ENCODE data around the gene CENPT.

Gene CENPT

GRCh38 chr16:67884684-67885083 is 37.2 kb upstream of the CENPT start, which contains the start of gene NRN1L:
Gene NRN1L (plus strand): TSS chr16:67884885. CDS start chr16:67884904, 19 bp downstream.
- peaks cover 0 to 66% (median 54%) of the 10 kb centered on the region in 5 donors for H3K36me3 ChIP-seq (ENCODE audit: control insufficient read depth in 5 of 5, insufficient read depth in 5 of 5, low read length in 5 of 5)
- H3K9ac ChIP-seq (ENCODE audit: low read length in 5 of 5) = no peak within 1 kb of the TSS
- H3K27me3 ChIP-seq (ENCODE audit: control insufficient read depth in 5 of 5, insufficient read depth in 4 of 5, low read length in 5 of 5) = no peaks in the 10 kb centered on the region
- H3K4me3 ChIP-seq (ENCODE audit: low read depth in 1 of 5, low read length in 5 of 5) = no peak within 1 kb of the TSS
- H3K4me1 ChIP-seq (ENCODE audit: control insufficient read depth in 5 of 5, insufficient read depth in 5 of 5, low read length in 5 of 5) = peaks cover 2 to 13% (median 6%) of the 10 kb centered on the region in 5 donors
- no peaks in the 10 kb centered on the region for H3K9me3 ChIP-seq (ENCODE audit: control insufficient read depth in 5 of 5, low read length in 5 of 5)
- H3K27ac ChIP-seq (ENCODE audit: low read depth, low read length) = no peak within 1 kb of the TSS

GRCh38 chr16:67883872-67884261 is 36.4 kb upstream of the CENPT start:
- Histone ChIP-seq H3K9ac (ENCODE audit: low read length in 5 of 5) (no peak overlapping the region), H3K27ac (ENCODE audit: low read depth, low read length) (no peak overlapping the region), H3K36me3 (ENCODE audit: control insufficient read depth in 5 of 5, insufficient read depth in 5 of 5, low read length in 5 of 5) (peaks cover 0 to 74% (median 62%) of the 10 kb centered on the region in 5 donors), H3K27me3 (ENCODE audit: control insufficient read depth in 5 of 5, insufficient read depth in 4 of 5, low read length in 5 of 5) (no peaks in the 10 kb centered on the region), H3K4me1 (ENCODE audit: control insufficient read depth in 5 of 5, insufficient read depth in 5 of 5, low read length in 5 of 5) (peaks cover 2 to 13% (median 6%) of the 10 kb centered on the region in 5 donors), H3K9me3 (ENCODE audit: control insufficient read depth in 5 of 5, low read length in 5 of 5) (no peaks in the 10 kb centered on the region), H3K4me3 (ENCODE audit: low read depth in 1 of 5, low read length in 5 of 5) (no peak overlapping the region)

GRCh38 chr16:67883146-67883871 is 35.8 kb upstream of the CENPT start:
- peaks cover 0 to 80% (median 68%) of the 10 kb centered on the region in 5 donors for H3K36me3 ChIP-seq (ENCODE audit: control insufficient read depth in 5 of 5, insufficient read depth in 5 of 5, low read length in 5 of 5)
- H3K4me3 ChIP-seq (ENCODE audit: low read depth in 1 of 5, low read length in 5 of 5) = no peak overlapping the region
- peaks cover 2 to 13% (median 6%) of the 10 kb centered on the region in 5 donors for H3K4me1 ChIP-seq (ENCODE audit: control insufficient read depth in 5 of 5, insufficient read depth in 5 of 5, low read length in 5 of 5)
- no peak overlapping the region for H3K27ac ChIP-seq (ENCODE audit: low read depth, low read length)
- no peaks in the 10 kb centered on the region for H3K27me3 ChIP-seq (ENCODE audit: control insufficient read depth in 5 of 5, insufficient read depth in 4 of 5, low read length in 5 of 5)
- H3K9ac ChIP-seq (ENCODE audit: low read length in 5 of 5) = no peak overlapping the region
- no peaks in the 10 kb centered on the region for H3K9me3 ChIP-seq (ENCODE audit: control insufficient read depth in 5 of 5, low read length in 5 of 5)

GRCh38 chr16:67882374-67883145 is 35.1 kb upstream of the CENPT start:
- peaks cover 0 to 87% (median 75%) of the 10 kb centered on the region in 5 donors for H3K36me3 ChIP-seq (ENCODE audit: control insufficient read depth in 5 of 5, insufficient read depth in 5 of 5, low read length in 5 of 5)

GRCh38 chr16:67881621-67882161 is 34.2 kb upstream of the CENPT start:
- Histone ChIP-seq H3K4me3 (ENCODE audit: low read depth in 1 of 5, low read length in 5 of 5) (no peak overlapping the region), H3K36me3 (ENCODE audit: control insufficient read depth in 5 of 5, insufficient read depth in 5 of 5, low read length in 5 of 5) (peaks cover 0 to 92% (median 84%) of the 10 kb centered on the region in 5 donors), H3K27me3 (ENCODE audit: control insufficient read depth in 5 of 5, insufficient read depth in 4 of 5, low read length in 5 of 5) (no peaks in the 10 kb centered on the region), H3K4me1 (ENCODE audit: control insufficient read depth in 5 of 5, insufficient read depth in 5 of 5, low read length in 5 of 5) (peaks cover 2 to 13% (median 6%) of the 10 kb centered on the region in 5 donors), H3K9me3 (ENCODE audit: control insufficient read depth in 5 of 5, low read length in 5 of 5) (no peaks in the 10 kb centered on the region), H3K27ac (ENCODE audit: low read depth, low read length) (no peak overlapping the region), H3K9ac (ENCODE audit: low read length in 5 of 5) (no peak overlapping the region)

More at GRCh38 chr16:67882374-67883145, 35.1 kb upstream of the CENPT start:
- H3K9ac ChIP-seq (ENCODE audit: low read length in 5 of 5) = no peak overlapping the region
- H3K9me3 ChIP-seq (ENCODE audit: control insufficient read depth in 5 of 5, low read length in 5 of 5) = no peaks in the 10 kb centered on the region
- peaks cover 2 to 13% (median 6%) of the 10 kb centered on the region in 5 donors for H3K4me1 ChIP-seq (ENCODE audit: control insufficient read depth in 5 of 5, insufficient read depth in 5 of 5, low read length in 5 of 5)
- no peak overlapping the region for H3K27ac ChIP-seq (ENCODE audit: low read depth, low read length)
- H3K4me3 ChIP-seq (ENCODE audit: low read depth in 1 of 5, low read length in 5 of 5) = no peak overlapping the region
- no peaks in the 10 kb centered on the region for H3K27me3 ChIP-seq (ENCODE audit: control insufficient read depth in 5 of 5, insufficient read depth in 4 of 5, low read length in 5 of 5)

GRCh38 chr16:67880584-67880983 is 33.1 kb upstream of the CENPT start:
- Histone ChIP-seq H3K4me3 (ENCODE audit: low read depth in 1 of 5, low read length in 5 of 5) (no peak overlapping the region), H3K9ac (ENCODE audit: low read length in 5 of 5) (no peak overlapping the region), H3K27ac (ENCODE audit: low read depth, low read length) (no peak overlapping the region), H3K9me3 (ENCODE audit: control insufficient read depth in 5 of 5, low read length in 5 of 5) (no peaks in the 10 kb centered on the region), H3K4me1 (ENCODE audit: control insufficient read depth in 5 of 5, insufficient read depth in 5 of 5, low read length in 5 of 5) (peaks cover 2 to 13% (median 10%) of the 10 kb centered on the region in 5 donors), H3K27me3 (ENCODE audit: control insufficient read depth in 5 of 5, insufficient read depth in 4 of 5, low read length in 5 of 5) (no peaks in the 10 kb centered on the region), H3K36me3 (ENCODE audit: control insufficient read depth in 5 of 5, insufficient read depth in 5 of 5, low read length in 5 of 5) (peaks cover 0 to 92% (median 80%) of the 10 kb centered on the region in 5 donors)

GRCh38 chr16:67879936-67880335 is 32.4 kb upstream of the CENPT start:
- no peak overlapping the region for H3K27ac ChIP-seq (ENCODE audit: low read depth, low read length)
- peaks cover 0 to 93% (median 80%) of the 10 kb centered on the region in 5 donors for H3K36me3 ChIP-seq (ENCODE audit: control insufficient read depth in 5 of 5, insufficient read depth in 5 of 5, low read length in 5 of 5)
- no peak overlapping the region for H3K4me3 ChIP-seq (ENCODE audit: low read depth in 1 of 5, low read length in 5 of 5)
- H3K9ac ChIP-seq (ENCODE audit: low read length in 5 of 5) = no peak overlapping the region
- H3K4me1 ChIP-seq (ENCODE audit: control insufficient read depth in 5 of 5, insufficient read depth in 5 of 5, low read length in 5 of 5) = peaks cover 2 to 17% (median 13%) of the 10 kb centered on the region in 5 donors
- H3K27me3 ChIP-seq (ENCODE audit: control insufficient read depth in 5 of 5, insufficient read depth in 4 of 5, low read length in 5 of 5) = no peaks in the 10 kb centered on the region
- H3K9me3 ChIP-seq (ENCODE audit: control insufficient read depth in 5 of 5, low read length in 5 of 5) = no peaks in the 10 kb centered on the region

- Histone ChIP-seq H3K4me3 (ENCODE audit: low read depth in 1 of 5, low read length in 5 of 5) (no peak overlapping the region), H3K4me1 (ENCODE audit: control insufficient read depth in 5 of 5, insufficient read depth in 5 of 5, low read length in 5 of 5) (peaks cover 1 to 18% (median 15%) of the 10 kb centered on the region in 5 donors), H3K9ac (ENCODE audit: low read length in 5 of 5) (no peak overlapping the region), H3K36me3 (ENCODE audit: control insufficient read depth in 5 of 5, insufficient read depth in 5 of 5, low read length in 5 of 5) (peaks cover 0 to 91% (median 80%) of the 10 kb centered on the region in 5 donors), H3K27ac (ENCODE audit: low read depth, low read length) (no peak overlapping the region), H3K9me3 (ENCODE audit: control insufficient read depth in 5 of 5, low read length in 5 of 5) (no peaks in the 10 kb centered on the region), H3K27me3 (ENCODE audit: control insufficient read depth in 5 of 5, insufficient read depth in 4 of 5, low read length in 5 of 5) (no peaks in the 10 kb centered on the region)
Measured at GRCh38 chr16:67879462-67879861, 32.0 kb upstream of the CENPT start.

GRCh38 chr16:67878846-67879245 is 31.4 kb upstream of the CENPT start:
- no peak overlapping the region for H3K27ac ChIP-seq (ENCODE audit: low read depth, low read length)
- H3K4me3 ChIP-seq (ENCODE audit: low read depth in 1 of 5, low read length in 5 of 5) = no peak overlapping the region
- peaks cover 3 to 23% (median 15%) of the 10 kb centered on the region in 5 donors for H3K4me1 ChIP-seq (ENCODE audit: control insufficient read depth in 5 of 5, insufficient read depth in 5 of 5, low read length in 5 of 5)
- no peak overlapping the region for H3K9ac ChIP-seq (ENCODE audit: low read length in 5 of 5)
- peaks cover 0 to 85% (median 77%) of the 10 kb centered on the region in 5 donors for H3K36me3 ChIP-seq (ENCODE audit: control insufficient read depth in 5 of 5, insufficient read depth in 5 of 5, low read length in 5 of 5)
- H3K27me3 ChIP-seq (ENCODE audit: control insufficient read depth in 5 of 5, insufficient read depth in 4 of 5, low read length in 5 of 5) = no peaks in the 10 kb centered on the region
- H3K9me3 ChIP-seq (ENCODE audit: control insufficient read depth in 5 of 5, low read length in 5 of 5) = no peaks in the 10 kb centered on the region

Measured in subcutaneous abdominal adipose tissue (tissue), 5 donors.